GM19455 (cell line): ENCODE results near the gene AKR1C8.
"Not testable (repeated sequence)": the region's sequence is repeated elsewhere in the genome, so short reads cannot be mapped to it uniquely, and the experiment has no call there.

Experiments used
- ATAC-seq: cut with Tn5 transposase; IDR thresholded peaks from one replicate; pipeline ENCODE4 v1.9.1; 2021; ENCODE audit not compliant: unreplicated experiment

The AKR1C8 gene

DNA sequence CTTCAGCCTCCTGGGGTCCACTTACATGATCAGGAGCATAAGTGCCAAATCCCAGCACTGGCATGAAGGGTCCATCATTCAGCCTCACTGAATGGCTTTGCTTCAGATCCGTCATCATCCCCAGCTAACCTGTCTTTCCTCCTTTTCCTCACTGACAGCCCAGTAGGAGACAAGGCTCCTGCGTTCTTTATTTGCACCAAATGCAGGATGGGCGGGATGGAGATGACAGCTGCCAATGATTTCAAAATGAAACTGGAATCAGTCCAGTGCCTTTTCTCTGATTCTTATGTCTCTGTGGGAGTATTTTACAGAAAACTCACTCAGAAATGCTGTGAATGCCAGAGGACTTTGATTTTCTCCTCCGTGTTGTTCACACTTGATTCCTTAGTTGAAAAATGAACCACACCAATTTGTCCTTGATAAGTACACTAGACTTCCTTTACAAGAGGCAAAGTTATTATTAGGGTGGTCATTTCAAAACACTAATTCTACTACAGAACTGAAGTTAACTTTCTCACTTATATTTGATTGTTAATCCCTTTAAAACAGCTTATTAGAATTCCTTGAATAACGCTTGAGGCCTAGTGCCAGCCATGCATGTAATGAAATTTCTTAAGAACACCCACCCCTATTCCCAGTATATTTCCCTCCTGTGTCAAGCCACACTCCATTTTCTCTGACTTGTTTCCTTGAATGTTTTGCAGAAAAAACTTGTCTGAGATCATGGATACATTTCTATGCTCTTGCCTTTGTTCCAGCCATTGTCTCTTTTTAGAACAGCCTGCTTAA, at the start of gene AKR1C8:
Gene AKR1C8, minus strand, starts transcription at position 164 of the 789 bp plus-strand sequence. Its CDS starts 46 bp downstream, at position 118.
- no peak for ATAC-seq

DNA sequence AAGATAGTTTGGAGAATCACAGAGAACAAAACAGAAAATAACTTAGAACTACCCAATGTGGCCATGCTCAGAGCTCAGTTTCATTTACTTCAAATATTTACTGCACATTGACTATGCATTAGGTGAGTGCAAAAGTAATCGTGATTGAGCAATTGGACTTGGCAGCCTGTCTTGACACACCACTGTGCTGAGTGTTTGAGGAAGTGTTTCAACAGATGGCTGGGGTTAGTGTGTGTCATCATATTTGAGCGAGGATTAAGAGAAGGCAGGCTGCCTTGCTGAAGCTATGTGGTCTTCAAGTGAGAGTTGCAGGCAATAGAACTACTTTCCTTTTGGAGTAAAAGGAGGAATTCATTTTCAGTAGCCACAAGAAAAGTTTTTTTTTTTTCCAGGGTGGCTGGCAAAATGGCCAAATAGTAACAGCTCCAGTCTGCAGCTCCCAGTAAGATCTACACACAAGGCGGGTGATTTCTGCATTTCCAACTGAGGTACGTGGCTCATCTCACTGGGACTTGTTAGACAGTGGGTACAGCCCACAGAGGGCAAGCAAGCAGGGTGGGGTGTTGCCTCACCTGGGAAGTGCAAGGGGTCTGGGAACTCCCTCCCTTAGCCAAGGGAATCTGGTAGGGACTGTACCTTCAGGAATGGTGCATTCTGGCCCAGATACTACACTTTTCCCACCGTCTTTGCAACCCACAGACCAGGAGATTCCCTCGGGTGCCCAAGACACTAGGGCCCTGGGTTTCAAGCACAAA, 49.3 kb upstream of the AKR1C8 start:
- no peak for ATAC-seq

DNA sequence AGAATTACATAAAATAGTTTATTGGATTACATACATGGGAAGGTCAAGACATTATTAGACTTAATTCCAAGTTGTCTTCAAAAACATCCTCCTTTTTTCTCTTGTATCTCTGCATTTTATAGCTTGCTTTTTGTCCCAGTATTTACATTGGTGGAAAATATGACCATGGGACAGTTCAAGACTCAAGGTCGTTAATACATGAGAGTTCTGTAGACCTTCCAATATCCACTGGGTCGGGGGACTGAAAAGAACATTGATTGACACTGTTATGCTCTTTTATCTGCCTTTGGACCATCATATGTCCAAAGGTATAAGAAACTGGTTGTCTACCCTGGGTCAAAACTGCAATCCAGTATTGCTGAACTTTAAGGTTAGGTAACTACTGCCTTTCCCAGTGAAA, 48.4 kb upstream of the AKR1C8 start:
- no peak for ATAC-seq

DNA sequence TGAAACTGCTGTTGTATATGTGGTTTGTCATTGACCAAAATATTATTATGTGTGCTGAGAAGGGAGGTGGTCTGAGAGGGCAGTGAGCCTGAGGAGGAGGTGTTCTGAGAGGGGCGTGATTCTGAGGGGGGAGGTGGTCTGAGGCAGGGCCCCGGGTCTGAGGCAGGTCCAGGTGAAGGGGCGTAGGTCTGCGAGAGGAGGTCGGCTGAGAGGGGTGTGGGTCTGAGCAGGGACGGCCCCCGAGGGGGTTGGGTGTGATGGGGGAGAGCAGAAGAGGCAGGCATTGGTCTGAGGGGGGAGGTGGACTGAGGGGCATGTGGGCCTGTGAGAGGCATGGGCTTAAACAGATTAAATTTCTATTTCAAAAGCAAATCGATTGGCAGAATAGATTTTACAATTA, 44.1 kb upstream of the AKR1C8 start:
- no peak for ATAC-seq

DNA sequence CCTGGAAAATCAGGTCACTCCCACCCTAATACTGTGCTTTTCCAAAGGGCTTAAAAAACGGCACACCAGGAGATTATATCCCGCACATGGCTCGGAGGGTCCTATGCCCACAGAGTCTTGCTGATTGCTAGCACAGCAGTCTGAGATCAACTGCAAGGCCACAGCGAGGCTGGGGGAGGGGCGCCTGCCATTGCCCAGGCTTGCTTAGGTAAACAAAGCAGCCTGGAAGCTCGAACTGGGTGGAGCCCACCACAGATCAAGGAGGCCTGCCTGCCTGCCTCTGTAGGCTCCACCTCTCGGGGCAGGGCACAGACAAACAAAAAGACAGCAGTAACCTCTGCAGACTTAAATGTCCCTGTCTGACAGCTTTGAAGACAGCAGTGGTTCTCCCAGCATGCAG, 38.0 kb upstream of the AKR1C8 start:
- not testable (repeated sequence) for ATAC-seq

DNA sequence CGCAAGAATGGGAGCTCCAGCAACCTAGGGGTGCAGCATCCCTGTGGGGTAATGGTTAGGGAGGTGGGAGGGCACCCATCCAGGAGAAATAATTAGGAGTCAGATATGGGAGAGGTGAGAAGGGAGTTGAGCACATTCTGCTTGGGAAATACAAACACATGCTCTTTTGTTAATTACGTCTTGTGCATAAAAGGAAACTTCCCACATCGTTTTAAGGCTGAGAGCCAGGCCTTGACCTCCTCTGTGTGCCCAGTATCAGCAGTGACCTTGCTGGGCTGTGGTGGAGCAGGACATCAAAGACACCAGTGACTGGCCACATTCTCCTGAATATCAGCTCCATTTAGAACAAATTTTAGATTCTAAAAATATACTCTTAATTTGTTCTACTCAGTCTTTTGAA, 34.3 kb upstream of the AKR1C8 start:
- no peak for ATAC-seq

DNA sequence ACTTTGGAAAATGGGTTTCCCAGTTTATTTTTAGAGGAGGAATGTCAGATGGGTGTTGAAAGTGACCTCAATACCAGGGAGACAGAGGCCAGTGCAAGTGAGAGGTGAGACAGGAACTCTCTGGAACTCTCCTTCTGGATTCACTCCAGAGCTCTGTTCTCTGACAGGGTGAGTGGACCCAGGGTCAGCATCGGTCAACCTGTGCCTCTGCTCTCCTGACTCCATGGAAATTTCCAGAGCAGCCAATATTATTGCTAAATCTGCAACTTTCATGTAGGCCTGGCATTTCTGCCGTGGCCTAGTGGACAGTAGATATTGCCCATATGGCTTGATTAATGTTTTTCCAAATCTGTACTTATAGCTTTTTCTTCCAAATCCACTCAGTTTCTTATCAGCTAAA, 31.9 kb upstream of the AKR1C8 start:
- ATAC-seq = no peak

DNA sequence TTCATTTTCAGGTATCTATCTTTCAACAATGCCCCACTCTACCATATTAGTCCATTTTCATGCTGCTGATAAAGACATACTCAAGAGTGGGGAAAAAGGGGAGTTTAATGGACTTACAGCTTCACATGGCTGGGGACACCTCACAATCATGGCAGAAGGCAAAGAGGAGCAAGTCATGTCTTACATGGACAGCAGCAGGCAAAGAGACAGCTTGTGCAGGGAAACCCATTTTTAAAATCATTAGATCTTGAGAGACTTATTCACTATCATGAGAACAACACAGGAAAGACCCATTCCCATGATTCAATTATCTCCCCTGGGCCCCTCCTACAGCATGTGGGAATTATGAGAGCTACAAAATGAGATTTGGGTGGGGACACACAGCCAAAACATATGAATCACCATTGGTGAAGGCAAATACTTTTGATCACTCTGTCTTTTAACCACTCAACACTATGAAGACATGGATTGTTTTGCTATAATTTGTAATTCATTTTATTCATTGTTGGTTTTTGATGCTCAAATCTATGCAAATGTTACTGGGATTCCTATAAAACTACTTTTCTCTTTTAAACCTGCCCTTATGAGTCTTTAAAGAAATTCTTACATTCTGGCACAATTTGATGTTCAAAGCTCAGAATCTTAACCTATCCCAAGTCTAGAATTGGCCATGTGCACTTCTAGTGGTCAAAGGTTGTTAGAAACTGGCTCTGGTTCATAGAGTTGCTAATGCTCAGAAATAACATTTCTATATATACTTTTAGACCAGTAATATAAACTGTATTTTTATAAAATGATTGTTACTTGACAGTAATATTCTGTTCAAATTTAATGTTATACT, 27.0 kb upstream of the AKR1C8 start:
- ATAC-seq = no peak

DNA sequence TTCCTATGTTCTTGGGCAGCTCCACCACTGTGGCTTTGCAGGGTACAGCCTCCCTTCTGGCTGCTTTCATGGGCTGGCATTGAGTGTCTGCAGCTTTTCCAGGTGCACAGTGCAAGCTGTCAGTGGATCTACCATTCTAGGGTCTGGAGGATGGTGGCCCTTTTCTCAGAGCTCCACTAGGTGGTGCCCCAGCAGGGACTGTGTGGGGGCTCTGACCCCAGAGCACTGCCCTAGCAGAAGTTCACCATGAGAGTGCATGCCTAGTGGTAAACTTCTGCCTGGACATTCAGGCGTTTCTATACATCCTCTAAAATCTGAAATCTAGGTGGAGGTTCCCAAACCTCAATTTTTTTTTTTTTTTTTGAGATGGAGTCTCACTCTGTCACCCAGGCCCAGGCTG, 25.3 kb upstream of the AKR1C8 start:
- not testable (repeated sequence) for ATAC-seq

DNA sequence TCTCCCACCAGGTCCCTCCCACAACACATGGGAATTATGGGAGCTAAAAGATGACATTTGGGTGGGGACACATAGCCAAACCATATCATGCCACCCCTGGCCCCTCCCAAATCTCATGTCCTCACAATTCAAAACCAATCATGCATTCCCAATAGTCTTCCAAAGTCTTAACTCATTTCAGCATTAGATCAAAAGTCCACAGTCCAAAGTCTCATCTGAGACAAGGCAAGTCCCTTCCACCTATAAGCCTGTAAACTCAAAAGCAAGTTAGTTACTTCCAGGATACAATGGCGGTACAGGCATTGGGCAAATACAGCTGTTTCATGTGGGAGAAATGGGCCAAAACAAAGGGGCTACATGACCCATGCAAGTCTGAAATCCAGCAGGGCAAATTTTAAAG, 24.8 kb upstream of the AKR1C8 start:
- not testable (repeated sequence) for ATAC-seq

DNA sequence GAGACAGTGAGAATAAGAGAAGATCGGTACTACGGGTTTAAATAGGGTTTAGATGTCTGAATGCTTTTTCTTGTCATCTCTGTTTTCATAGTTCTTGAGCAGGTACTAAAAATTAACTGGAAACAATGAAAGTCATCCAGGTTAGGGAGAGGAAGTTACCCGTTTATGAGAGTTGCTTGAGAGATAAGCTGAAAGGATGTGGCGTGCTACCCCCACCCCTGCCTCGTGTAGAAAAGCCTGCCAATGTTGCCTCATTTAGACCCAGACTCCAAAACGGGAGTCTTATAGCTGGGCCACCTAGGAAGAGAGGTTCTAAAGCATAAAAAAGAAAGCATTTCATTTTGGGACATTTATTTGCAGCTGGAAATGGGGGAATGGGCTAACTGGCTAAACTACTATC, 21.8 kb upstream of the AKR1C8 start:
- no peak for ATAC-seq

DNA sequence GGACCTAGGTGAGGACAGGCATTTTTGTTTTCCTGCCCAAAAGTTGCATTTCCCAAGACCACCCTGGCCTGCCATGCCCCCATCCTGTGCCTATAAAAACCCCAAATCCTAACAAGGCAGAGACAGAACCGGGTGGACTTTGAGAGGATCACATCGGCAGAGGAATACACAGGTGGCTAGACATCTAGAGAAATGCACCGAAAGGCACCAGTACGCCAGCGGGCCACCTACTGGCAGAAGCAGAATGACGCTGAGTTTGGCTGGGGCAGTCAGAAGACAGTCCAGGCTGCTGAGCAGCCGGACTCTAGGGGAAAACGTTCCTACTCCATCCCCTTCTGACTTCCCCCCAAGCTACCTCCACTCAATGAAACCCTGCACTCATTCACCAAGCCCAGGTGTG, 14.4 kb upstream of the AKR1C8 start:
- ATAC-seq = no peak

DNA sequence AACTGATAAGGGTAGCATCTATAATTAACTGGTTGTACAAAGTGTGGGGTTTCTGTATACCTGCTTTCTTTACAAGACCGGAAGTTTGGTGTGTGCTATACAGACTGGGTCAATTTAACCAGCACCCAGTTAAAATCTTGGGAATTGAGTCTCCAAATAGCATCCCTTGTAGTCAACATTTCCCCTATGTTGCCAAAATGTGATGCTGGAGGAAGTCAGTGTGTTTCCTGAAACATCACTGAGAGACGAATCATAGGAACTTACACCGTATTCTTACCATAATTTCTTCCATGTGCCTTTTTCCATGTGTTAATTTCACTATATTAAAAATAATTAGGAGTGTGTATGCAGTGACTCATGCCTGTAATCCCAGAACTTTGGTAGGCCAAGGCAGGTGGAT, 13.4 kb upstream of the AKR1C8 start:
- no peak for ATAC-seq

DNA sequence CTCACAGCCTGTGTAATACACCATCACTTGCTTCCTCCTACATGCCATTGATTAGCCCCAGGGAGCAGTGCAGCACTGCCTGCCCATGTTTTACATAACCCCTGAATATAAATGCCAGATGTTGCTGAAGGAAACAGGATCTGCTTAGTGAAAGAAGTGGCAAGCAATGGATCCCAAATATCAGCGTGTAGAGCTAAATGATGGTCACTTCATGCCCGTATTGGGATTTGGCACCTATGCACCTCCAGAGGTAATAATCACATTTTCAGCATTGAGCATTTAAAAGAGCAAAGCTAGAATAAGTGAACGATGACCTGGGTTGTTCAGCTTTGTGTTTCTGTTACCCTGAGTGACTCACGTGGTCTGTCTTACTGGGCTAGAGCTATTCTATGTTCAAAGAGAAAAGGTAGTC, 11.8 kb upstream of the AKR1C8 start, which contains the start of gene AKR1C4:
Gene AKR1C4, plus strand, starts transcription at position 136 of the 412 bp plus-strand sequence. Its CDS starts 31 bp downstream, at position 167.
- ATAC-seq = no peak

DNA sequence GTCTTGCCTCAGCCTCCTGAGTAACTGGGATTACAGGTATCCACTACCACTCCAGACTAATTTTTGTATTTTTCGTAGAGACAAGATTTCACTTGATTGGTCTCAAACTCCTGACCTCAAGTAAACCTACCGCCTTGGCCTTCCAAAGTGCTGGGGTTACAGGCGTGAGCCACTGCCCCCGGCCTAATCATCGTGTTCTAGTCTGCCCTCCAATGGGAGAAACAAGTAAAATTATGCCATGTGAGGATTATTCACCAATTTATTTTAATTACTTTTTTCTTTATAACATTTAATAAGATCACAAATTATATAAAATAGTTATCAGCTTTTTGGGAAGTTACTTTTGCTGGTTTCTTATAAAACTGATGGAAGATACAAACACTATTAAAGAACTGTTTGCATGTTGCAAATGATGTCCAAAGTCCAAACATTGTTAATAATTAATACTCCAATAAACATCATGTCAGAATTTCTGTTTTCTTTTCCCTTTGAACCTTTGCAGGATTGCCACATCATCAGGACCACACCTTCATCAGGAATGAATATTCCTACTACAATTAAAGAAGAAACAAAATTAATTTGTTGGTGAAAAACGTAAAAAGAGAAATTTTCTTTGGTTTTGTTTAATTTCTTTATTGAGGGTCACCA, 10.9 kb upstream of the AKR1C8 start:
- ATAC-seq = no peak

DNA sequence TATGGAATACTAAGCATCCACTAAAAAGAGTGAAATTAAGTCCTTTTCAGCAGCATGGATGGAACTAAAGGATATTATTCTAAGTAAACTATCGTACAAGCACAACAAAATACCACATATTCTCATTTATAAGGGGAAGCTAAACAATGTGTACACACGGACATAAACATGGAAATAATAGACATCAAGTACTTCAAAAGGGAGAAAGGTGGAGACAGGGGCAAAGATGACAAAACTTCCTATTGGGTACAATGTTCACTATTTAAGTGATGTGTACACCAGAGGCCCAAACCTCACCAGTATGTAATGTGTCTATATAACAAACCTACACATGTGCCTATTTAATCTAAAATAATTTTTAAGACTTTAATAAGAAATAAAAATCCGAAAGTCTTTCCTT, 9.5 kb upstream of the AKR1C8 start:
- no peak for ATAC-seq

DNA sequence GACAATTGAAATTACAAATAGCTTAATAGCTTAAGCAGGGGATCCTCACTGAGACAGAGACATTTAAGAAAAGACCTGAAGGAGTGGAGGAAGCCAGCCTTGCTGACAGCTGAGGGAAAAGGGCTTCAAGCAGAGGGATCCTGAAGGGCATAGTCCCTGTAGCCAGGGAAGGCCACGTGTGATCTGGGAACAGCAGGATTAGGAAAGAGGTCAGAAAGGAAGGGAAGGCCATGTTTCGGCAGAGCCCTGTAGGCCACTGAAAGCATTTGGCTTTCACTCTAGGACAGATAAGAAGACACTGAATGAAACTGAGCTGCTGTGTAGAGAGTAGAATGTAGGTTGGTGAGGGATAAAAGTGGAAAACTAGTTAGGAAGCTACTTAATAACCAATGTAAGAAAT, 3.4 kb upstream of the AKR1C8 start:
- no peak for ATAC-seq

DNA sequence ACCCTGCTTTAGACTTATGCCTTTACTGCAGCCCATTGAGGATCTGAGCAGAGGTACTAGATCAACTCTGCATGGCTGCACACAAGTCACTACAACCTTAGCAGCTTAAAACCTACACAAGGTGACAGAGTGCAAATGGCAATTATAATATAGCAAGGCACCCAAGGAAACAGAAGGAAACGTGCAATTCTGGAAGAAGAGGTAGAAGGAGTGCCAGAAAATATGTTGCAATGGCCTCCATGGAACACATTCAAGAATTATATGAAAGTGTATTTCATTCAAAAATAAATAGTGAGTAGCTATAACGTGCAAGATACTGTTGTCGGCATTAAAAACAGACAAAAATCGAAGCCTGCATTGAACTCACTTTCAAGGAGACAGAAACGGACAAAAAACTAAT, 2.9 kb upstream of the AKR1C8 start:
- ATAC-seq = no peak

DNA sequence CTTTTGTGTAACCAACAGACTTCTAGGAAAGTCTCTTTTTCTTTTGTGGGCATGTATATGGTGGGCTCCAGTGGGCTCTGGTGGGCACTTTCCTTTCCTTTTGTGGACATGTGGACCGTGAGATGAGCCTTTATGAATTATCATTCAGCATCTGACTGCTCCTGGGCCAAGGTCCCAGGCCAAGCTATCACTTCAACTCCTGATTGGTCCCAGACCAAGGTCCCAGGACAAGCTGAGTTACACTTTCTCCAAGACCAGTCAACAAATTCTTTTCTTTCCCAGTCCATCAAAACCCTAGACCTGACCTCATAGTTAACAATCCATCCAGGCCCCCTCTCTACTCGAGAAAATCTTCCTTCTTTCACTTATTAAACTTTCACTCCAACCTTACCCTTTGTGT, 1.0 kb downstream of the AKR1C8 start:
- no peak for ATAC-seq

DNA sequence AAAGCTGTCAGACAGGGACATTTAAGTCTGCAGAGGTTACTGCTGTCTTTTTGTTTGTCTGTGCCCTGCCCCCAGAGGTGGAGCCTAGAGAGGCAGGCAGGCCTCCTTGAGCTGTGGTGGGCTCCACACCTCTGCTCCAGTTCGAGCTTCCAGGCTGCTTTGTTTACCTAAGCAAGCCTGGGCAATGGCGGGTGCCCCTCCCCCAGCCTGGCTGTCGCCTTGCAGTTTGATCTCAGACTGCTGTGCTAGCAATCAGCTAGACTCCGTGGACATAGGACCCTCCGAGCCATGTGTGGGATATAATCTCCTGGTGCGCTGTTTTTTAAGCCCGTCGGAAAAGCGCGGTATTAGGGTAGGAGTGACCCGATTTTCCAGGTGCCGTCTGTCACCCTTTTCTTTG, 4.4 kb downstream of the AKR1C8 start:
- not testable (repeated sequence) for ATAC-seq

DNA sequence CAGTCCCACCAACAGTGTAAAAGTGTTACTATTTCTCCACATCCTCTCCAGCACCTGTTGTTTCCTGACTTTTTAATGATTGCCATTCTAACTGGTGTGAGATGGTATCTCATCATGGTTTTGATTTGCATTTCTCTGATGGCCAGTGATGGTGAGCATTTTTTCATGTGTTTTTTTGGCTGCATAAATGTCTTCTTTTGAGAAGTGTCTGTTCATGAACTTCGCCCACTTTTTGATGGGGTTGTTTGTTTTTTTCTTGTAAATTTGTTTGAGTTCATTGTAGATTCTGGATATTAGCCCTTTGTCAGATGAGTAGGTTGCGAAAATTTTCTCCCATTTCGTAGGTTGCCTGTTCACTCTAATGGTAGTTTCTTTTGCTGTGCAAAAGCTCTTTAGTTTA, 9.4 kb downstream of the AKR1C8 start:
- not testable (repeated sequence) for ATAC-seq
